ENCODE measurements around the gene SLC13A4. TPM values are rescaled to one million over a fixed set of nuclear protein-coding genes. Genes with fewer than 3 reads are reported as not detected.
A peak's percentile ranks its signal among the peaks of the same experiment; 100 is the strongest.

SLC13A4 gene
- total and polyA plus RNA-seq, 2 donors (not counting 1 experiment from before 2014, with no cell fraction given) = 0.32 to 0.50 TPM

GRCh38 chr7:135662373-135663114 is 65.4 kb downstream of the SLC13A4 start, which contains the start of gene STMP1:
Gene STMP1, plus strand, starts transcription at chr7:135662514.
- peak within 1 kb of the TSS; percentile 98 for H3K27ac ChIP-seq (ENCODE audit: insufficient read depth, low read length)
- no peaks in the 10 kb centered on the region for H3K36me3 ChIP-seq (ENCODE audit: control insufficient read depth, insufficient read depth, low read length)
- H3K79me2 ChIP-seq (ENCODE audit: control insufficient read depth, insufficient read depth, low read length) = peaks cover 38% of the 10 kb centered on the region
- peak within 1 kb of the TSS; percentile 97 for H3K9ac ChIP-seq (ENCODE audit: insufficient read depth, low read length)
- H3K27me3 ChIP-seq (ENCODE audit: control insufficient read depth, insufficient read depth, low read length) = no peaks in the 10 kb centered on the region
- no peaks in the 10 kb centered on the region for H3K9me3 ChIP-seq (ENCODE audit: control insufficient read depth, insufficient read depth, low read depth, low read length)
- H3K4me1 ChIP-seq (ENCODE audit: control insufficient read depth, extremely low read depth, insufficient read depth, low read length) = no peaks in the 10 kb centered on the region
- H3K4me3 ChIP-seq (replicated peaks in 1 of 4; ENCODE audit: control extremely low read depth in 1 of 4, insufficient read depth in 1 of 4, low read depth in 3 of 4, low read length in 4 of 4) = peak within 1 kb of the TSS; percentile 77 to 95 (median 82)
- peak; percentile 94 to 95 for DNase-seq (ENCODE audit: low read depth in 2 of 2)
- no peaks in the 10 kb centered on the region for H4K20me1 ChIP-seq (ENCODE audit: control insufficient read depth, extremely low read depth, insufficient read depth, low read length)
- TF ChIP-seq EZH2 (IDR thresholded peaks at IDR 0.05; ENCODE audit: low read length, missing control alignments) (no peak), CTCF (conservative IDR thresholded peaks at IDR 0.05 in 1 of 2, IDR thresholded peaks at IDR 0.05 in 1 of 2; ENCODE audit: low read depth in 1 of 2, low read length in 2 of 2) (peak; percentile 53 to 68)
- peak within 1 kb of the TSS; percentile 62 for H3K4me2 ChIP-seq (ENCODE audit: extremely low read depth, insufficient read depth, low read length)
- peak within 1 kb of the TSS; percentile 89 for H2AFZ ChIP-seq (ENCODE audit: low read length)

GRCh38 chr7:135662123-135662372 is 65.9 kb downstream of the SLC13A4 start:
- Histone ChIP-seq H2AFZ (ENCODE audit: low read length) (peak overlapping the region; percentile 89), H3K27me3 (ENCODE audit: control insufficient read depth, insufficient read depth, low read length) (no peaks in the 10 kb centered on the region), H3K27ac (ENCODE audit: insufficient read depth, low read length) (peak overlapping the region; percentile 98), H3K79me2 (ENCODE audit: control insufficient read depth, insufficient read depth, low read length) (peaks cover 34% of the 10 kb centered on the region), H4K20me1 (ENCODE audit: control insufficient read depth, extremely low read depth, insufficient read depth, low read length) (no peaks in the 10 kb centered on the region), H3K4me3 (replicated peaks in 1 of 4; ENCODE audit: control extremely low read depth in 1 of 4, insufficient read depth in 1 of 4, low read depth in 3 of 4, low read length in 4 of 4) (peak overlapping the region; percentile 32 to 95 (median 70)), H3K36me3 (ENCODE audit: control insufficient read depth, insufficient read depth, low read length) (no peaks in the 10 kb centered on the region), H3K4me2 (ENCODE audit: extremely low read depth, insufficient read depth, low read length) (peak overlapping the region; percentile 62), H3K9me3 (ENCODE audit: control insufficient read depth, insufficient read depth, low read depth, low read length) (no peaks in the 10 kb centered on the region), H3K4me1 (ENCODE audit: control insufficient read depth, extremely low read depth, insufficient read depth, low read length) (no peaks in the 10 kb centered on the region), H3K9ac (ENCODE audit: insufficient read depth, low read length) (peak overlapping the region; percentile 45)
- no peak for DNase-seq (ENCODE audit: low read depth in 2 of 2)
- TF ChIP-seq EZH2 (IDR thresholded peaks at IDR 0.05; ENCODE audit: low read length, missing control alignments) = no peak
- TF ChIP-seq CTCF (conservative IDR thresholded peaks at IDR 0.05 in 1 of 2, IDR thresholded peaks at IDR 0.05 in 1 of 2; ENCODE audit: low read depth in 1 of 2, low read length in 2 of 2) = no peak

GRCh38 chr7:135661311-135662122 is 66.5 kb downstream of the SLC13A4 start:
- peaks cover 29% of the 10 kb centered on the region for H3K79me2 ChIP-seq (ENCODE audit: control insufficient read depth, insufficient read depth, low read length)
- no peaks in the 10 kb centered on the region for H3K4me1 ChIP-seq (ENCODE audit: control insufficient read depth, extremely low read depth, insufficient read depth, low read length)
- no peaks in the 10 kb centered on the region for H4K20me1 ChIP-seq (ENCODE audit: control insufficient read depth, extremely low read depth, insufficient read depth, low read length)
- DNase-seq (ENCODE audit: low read depth in 2 of 2) = no peak
- peak overlapping the region; percentile 32 to 95 (median 70) for H3K4me3 ChIP-seq (replicated peaks in 1 of 4; ENCODE audit: control extremely low read depth in 1 of 4, insufficient read depth in 1 of 4, low read depth in 3 of 4, low read length in 4 of 4)
- H3K9me3 ChIP-seq (ENCODE audit: control insufficient read depth, insufficient read depth, low read depth, low read length) = no peaks in the 10 kb centered on the region
- H3K4me2 ChIP-seq (ENCODE audit: extremely low read depth, insufficient read depth, low read length) = peak overlapping the region; percentile 62
- H3K27me3 ChIP-seq (ENCODE audit: control insufficient read depth, insufficient read depth, low read length) = no peaks in the 10 kb centered on the region
- H3K36me3 ChIP-seq (ENCODE audit: control insufficient read depth, insufficient read depth, low read length) = no peaks in the 10 kb centered on the region
- H2AFZ ChIP-seq (ENCODE audit: low read length) = peak overlapping the region; percentile 89
- peak overlapping the region; percentile 98 for H3K27ac ChIP-seq (ENCODE audit: insufficient read depth, low read length)
- peak overlapping the region; percentile 45 for H3K9ac ChIP-seq (ENCODE audit: insufficient read depth, low read length)
- TF ChIP-seq EZH2 (IDR thresholded peaks at IDR 0.05; ENCODE audit: low read length, missing control alignments) = no peak
- no peak for TF ChIP-seq CTCF (conservative IDR thresholded peaks at IDR 0.05 in 1 of 2, IDR thresholded peaks at IDR 0.05 in 1 of 2; ENCODE audit: low read depth in 1 of 2, low read length in 2 of 2)

Data from fibroblast of lung (primary cell).